Activated CD4-positive, alpha-beta T cell treated with anti-CD3 and anti-CD28 coated beads, Interleukin-2, Interleukin-6, amounts not matched to agents 100 ng/mL and 50 ng/mL, durations not matched to agents 16 hours and 8 hours (primary cell): ENCODE results near the gene TLCD3B.
"Not testable (repeated sequence)": the region's sequence is repeated elsewhere in the genome, so short reads cannot be mapped to it uniquely, and the experiment has no call there.

Experiments used
- DNase-seq: peaks from one replicate; pipeline ENCODE4 v3.0.0-alpha.2; 2020

The TLCD3B gene

GRCh38 chr16:30025156-30025555 lies 5.9 kb downstream of the TLCD3B start:
- DNase-seq: no peak

GRCh38 chr16:30024451-30024850 lies 6.6 kb downstream of the TLCD3B start:
- DNase-seq: no peak

- no peak for DNase-seq
Measured at GRCh38 chr16:30023586-30023985, 7.5 kb downstream of the TLCD3B start.

GRCh38 chr16:30022887-30023286 lies 8.2 kb downstream of the TLCD3B start, which contains the start of gene C16orf92:
TSS of gene C16orf92 (plus strand) at chr16:30023198. CDS start at chr16:30023341, 143 bp downstream.
- DNase-seq: no peak

GRCh38 chr16:30018731-30019158 lies 12.3 kb downstream of the TLCD3B start:
- no peak for DNase-seq

GRCh38 chr16:30017937-30018336 lies 13.1 kb downstream of the TLCD3B start:
- not testable (repeated sequence) for DNase-seq

GRCh38 chr16:30017277-30017656 lies 13.8 kb downstream of the TLCD3B start:
- no peak for DNase-seq

- no peak for DNase-seq
Measured at GRCh38 chr16:30016555-30017276, 14.4 kb downstream of the TLCD3B start.

GRCh38 chr16:30015450-30015849 lies 15.6 kb downstream of the TLCD3B start:
- not testable (repeated sequence) for DNase-seq

- DNase-seq: not testable (repeated sequence)
Measured at GRCh38 chr16:30012598-30012997, 18.5 kb downstream of the TLCD3B start.

GRCh38 chr16:30011714-30012504 lies 19.2 kb downstream of the TLCD3B start:
- no peak for DNase-seq

- DNase-seq: no peak
Measured at GRCh38 chr16:30010844-30011713, 20.0 kb downstream of the TLCD3B start, which contains the start of gene DOC2A. TSS of gene DOC2A (minus strand) at chr16:30011027. CDS start at chr16:30010222, 805 bp downstream.

- DNase-seq: no peak
Measured at GRCh38 chr16:30009990-30010843, 20.9 kb downstream of the TLCD3B start.

GRCh38 chr16:30009085-30009862 lies 21.8 kb downstream of the TLCD3B start:
- no peak for DNase-seq

GRCh38 chr16:30007378-30007895 lies 23.6 kb downstream of the TLCD3B start:
- no peak for DNase-seq

- DNase-seq: no peak
Measured at GRCh38 chr16:30006659-30007377, 24.3 kb downstream of the TLCD3B start.

GRCh38 chr16:30006095-30006473 lies 25.0 kb downstream of the TLCD3B start:
- DNase-seq: no peak

- DNase-seq: peak; percentile 46
Measured at GRCh38 chr16:30005341-30006094, 25.6 kb downstream of the TLCD3B start.

- DNase-seq: no peak
Measured at GRCh38 chr16:30004811-30005242, 26.2 kb downstream of the TLCD3B start.

GRCh38 chr16:30004424-30004776 lies 26.7 kb downstream of the TLCD3B start:
- DNase-seq: no peak
